Motor neuron (in vitro differentiated cells): ENCODE measurements around the gene PROP1. TPM values are rescaled to one million over a fixed set of nuclear protein-coding genes. Genes with fewer than 3 reads are reported as not detected.
"Not testable (repeated sequence)": the region's sequence is repeated elsewhere in the genome, so short reads cannot be mapped to it uniquely, and the experiment has no call there.

Source experiments
- ATAC-seq, 8 experiments: fragments of 200-7000 bp; cut with Tn5 transposase; replicated peaks in 6 of 8; 2 replicates each; pipeline ENCODE4 v1.8.0; 2021; ENCODE audit warnings: mild to moderate bottlenecking in 8 of 8, moderate library complexity in 8 of 8
- H3K27ac ChIP-seq, 2 donors: fragments of 250-450 bp; sonication (Bioruptor Pico); 2 replicates each; pipeline ENCODE4 v1.9.0; 2021; ENCODE audit warnings: antibody characterized with exemption in 2 of 2, mild to moderate bottlenecking in 2 of 2, moderate library complexity in 1 of 2
- H3K4me1 ChIP-seq, 2 donors: fragments of 250-450 bp; sonication (Bioruptor Pico); replicated peaks in 1 of 2; 2 replicates each; pipeline ENCODE4 v1.6.1; 2021; ENCODE audit warnings: antibody characterized with exemption in 2 of 2, mild to moderate bottlenecking in 2 of 2, moderate library complexity in 1 of 2
- H3K4me3 ChIP-seq, 5 donors: fragments of 250-450 bp; sonication (Bioruptor Pico); 2 replicates each; pipeline ENCODE4 v1.9.0; 2021; ENCODE audit warnings: antibody characterized with exemption in 5 of 5, mild to moderate bottlenecking in 5 of 5, moderate library complexity in 4 of 5
- WGBS, 10 experiments: fragments of 450-650 bp; shearing (Covaris generic); methylation state at CpG; one replicate each; pipeline ENCODE4 v1.0.0; 2022; 5-methylcytosine and 5-hydroxymethylcytosine counted together
- in situ Hi-C, 9 experiments: fragments of 400-800 bp; cut with MboI; loops; one replicate each; pipeline ENCODE4 v1.15.0; 2021; ENCODE audit warnings: low sequenced_read_pairs in 9 of 9, low pct_unique_long_range_greater_than_20kb in 2 of 9; ENCODE audit not compliant: unreplicated experiment in 9 of 9
- total RNA-seq, 8 experiments: library from RNA; unstranded; fragments of 300-600 nt; gene quantifications; 2 replicates each; pipeline versions ENCODE4 v1.2.3 to v1.2.4, GENCODE V29; 2022

The PROP1 gene
- total RNA-seq, 8 experiments from 2014 or later = 0.13 to 0.85 (median 0.41) TPM; not detected in 3

DNA sequence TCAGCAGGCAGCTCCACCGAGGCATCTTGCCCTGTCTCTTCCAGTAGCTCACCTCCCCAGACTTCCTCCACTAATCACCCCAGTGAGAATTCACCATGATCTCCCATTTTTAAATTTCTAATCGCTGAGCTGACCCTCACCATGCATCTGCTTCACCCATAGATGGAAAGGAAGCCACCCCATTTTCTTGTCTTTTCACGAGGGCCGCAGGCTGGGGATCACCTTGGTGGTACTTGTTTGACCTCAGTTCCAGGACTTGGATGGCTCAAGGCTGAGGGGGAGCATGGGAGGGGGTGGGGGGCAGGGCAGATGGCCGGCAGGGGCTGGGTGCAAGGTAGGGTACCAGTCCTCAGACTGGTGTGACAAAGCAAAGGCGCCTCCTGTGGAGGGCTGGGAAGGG is 3.6 kb downstream of the PROP1 start:
- 29 to 92% (median 67%) methylated on average over 1 to 2 of the region's 6 CpGs; no CpG with 5 or more reads in 7 of the 10 experiments for WGBS, 10 experiments
- Histone ChIP-seq H3K27ac (no peak overlapping the region), H3K4me3 (no peak overlapping the region), H3K4me1 (no peaks in the 10 kb centered on the region)
- in situ Hi-C loops = no loop called here
- no peak for ATAC-seq

- 57 to 92% (median 75%) methylated on average over 2 to 10 of the region's 11 CpGs for WGBS, 10 experiments
- Histone ChIP-seq H3K4me1 (no peaks in the 10 kb centered on the region), H3K27ac (no peak overlapping the region), H3K4me3 (no peak overlapping the region)
- in situ Hi-C loops = no loop called here
- ATAC-seq = no peak
Observed at GRCh38 chr5:177988989-177989625, 6.9 kb downstream of the PROP1 start.

GRCh38 chr5:177987326-177987725 is 8.7 kb downstream of the PROP1 start:
- in situ Hi-C loops = no loop called here
- 36 to 92% (median 63%) methylated on average over 1 to 5 of the region's 9 CpGs; no CpG with 5 or more reads in 2 of the 10 experiments for WGBS, 10 experiments
- no peak overlapping the region for H3K4me3 ChIP-seq
- no peak for ATAC-seq
- H3K27ac ChIP-seq = no peak overlapping the region
- no peaks in the 10 kb centered on the region for H3K4me1 ChIP-seq

DNA sequence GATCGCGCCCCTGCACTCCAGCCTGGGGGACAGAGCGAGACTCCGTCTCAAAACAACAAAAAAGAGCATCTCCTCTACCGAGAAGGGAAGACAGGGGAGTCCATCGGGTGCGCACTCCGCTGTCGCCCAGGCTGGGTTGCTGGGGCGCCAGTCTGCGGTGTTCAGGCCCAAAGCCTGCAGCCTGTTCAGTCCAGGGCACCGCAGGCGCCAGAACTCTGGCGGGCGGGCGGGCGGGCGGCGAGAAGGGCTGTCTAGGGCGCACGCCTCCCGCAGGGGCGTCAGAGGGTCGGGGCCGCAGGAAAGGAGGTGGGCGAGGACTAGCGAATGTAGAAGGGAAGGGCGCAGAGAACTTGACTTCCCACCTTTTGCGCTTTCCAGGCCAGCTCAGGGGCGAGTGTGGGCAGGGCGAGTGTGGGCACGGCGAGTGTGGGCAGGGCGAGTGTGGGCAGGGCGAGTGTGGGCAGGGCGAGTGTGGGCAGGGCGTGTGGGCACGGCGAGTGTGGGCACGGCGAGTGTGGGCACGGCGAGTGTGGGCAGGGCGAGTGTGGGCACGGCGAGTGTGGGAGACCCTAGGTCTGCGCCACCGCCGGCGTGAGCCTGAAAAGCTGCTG is 10.5 kb downstream of the PROP1 start:
- 0 to 98% (median 54%) methylated on average over 1 to 12 of the region's 50 CpGs; no CpG with 5 or more reads in 5 of the 10 experiments for WGBS, 10 experiments
- no peaks in the 10 kb centered on the region for H3K4me1 ChIP-seq
- H3K4me3 ChIP-seq = no peak overlapping the region
- no peak overlapping the region for H3K27ac ChIP-seq
- in situ Hi-C loops = no loop called here
- peak in 1 of 8 experiments; percentile 14 for ATAC-seq

DNA sequence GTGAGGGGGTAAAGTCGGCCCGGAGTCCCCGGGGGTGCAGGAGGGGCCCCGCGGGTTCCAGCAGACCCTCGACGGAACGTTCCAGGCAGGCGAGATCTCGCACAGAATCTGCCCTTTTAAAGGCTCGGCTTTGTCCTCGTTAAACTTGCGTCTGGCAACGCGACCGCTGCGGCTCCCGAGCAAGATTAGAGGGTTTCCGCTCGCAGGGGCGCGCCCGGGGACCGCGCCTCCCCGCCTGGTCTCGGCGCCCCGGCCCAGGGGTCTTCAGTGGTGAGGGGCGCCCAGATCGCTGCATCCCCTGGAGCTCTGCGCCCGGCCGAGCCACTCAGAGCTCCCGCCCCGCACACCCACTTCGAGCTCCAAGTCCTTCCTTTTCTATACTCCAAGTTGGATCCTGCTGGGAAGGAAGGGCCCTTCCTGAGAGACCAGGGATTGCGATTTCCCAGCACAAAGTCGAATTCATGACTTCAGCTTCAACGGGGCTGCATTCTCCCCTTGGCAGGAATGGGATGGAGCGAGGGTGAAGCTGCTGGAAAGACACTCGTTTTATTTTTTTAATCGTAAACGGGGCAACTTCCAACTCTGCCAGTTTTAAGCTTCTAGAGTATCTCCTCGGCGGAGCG is 11.3 kb downstream of the PROP1 start:
- Histone ChIP-seq H3K27ac (no peak overlapping the region), H3K4me1 (no peaks in the 10 kb centered on the region), H3K4me3 (no peak overlapping the region)
- 0 to 60% (median 20%) methylated on average over 1 to 8 of the region's 47 CpGs; no CpG with 5 or more reads in 3 of the 10 experiments for WGBS, 10 experiments
- in situ Hi-C loops = no loop called here
- peak in 1 of 8 experiments; percentile 50 for ATAC-seq

DNA sequence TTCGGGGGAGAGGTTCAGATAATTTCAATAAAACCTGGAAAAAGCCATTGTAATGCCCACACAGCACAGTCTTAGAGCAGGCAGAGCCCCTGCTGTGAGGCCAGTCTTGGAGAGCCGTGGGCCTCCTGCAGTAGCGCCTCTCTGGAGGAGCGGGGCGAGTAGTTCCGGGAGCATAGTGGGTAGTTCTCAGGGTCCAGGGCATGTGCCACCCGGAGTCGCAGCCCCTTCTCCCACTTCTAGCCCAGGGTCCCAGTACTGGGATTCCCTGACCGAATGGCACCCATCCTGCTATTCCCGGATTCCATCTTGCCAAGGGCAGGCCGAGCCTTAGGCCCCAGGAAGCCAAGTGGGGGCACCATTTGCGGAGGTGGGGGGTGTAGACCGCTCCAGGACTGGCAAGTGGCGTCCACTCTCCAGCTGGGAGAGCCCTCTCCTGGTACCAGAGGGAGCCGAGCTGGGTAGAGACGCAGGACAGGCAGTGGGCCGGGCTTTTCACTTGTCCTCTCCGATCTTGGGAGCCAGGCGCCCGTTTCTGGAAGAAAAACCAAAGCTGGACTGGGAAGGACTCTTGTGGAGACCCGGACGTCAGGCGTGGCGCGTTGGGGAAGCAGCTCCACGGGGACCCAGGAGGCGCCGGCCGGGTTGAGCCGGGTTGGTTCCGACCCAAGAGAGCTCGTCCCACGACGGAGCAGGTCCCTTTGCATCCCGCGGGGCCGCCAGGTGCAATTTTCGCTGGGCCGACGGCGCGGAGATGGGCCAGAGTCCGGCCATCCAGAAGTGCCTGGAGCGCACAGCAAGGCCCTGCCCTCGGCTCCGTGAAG is 12.1 kb downstream of the PROP1 start:
- H3K27ac ChIP-seq = no peak overlapping the region
- ATAC-seq = no peak
- in situ Hi-C loops = no loop called here
- WGBS, 10 experiments = 10 to 72% (median 32%) methylated on average over 1 to 12 of the region's 46 CpGs; no CpG with 5 or more reads in 5 of the 10 experiments
- no peak overlapping the region for H3K4me3 ChIP-seq
- no peaks in the 10 kb centered on the region for H3K4me1 ChIP-seq

- no peak overlapping the region for H3K4me3 ChIP-seq
- no peak overlapping the region for H3K27ac ChIP-seq
- no peaks in the 10 kb centered on the region for H3K4me1 ChIP-seq
- ATAC-seq = no peak
- WGBS, 10 experiments = 80 to 92% (median 86%) methylated on average over 2 to 4 of the region's 5 CpGs; no CpG with 5 or more reads in 6 of the 10 experiments
- in situ Hi-C loops = no loop called here
Observed at GRCh38 chr5:177982956-177983355, 13.1 kb downstream of the PROP1 start.

- no peaks in the 10 kb centered on the region for H3K4me1 ChIP-seq
- no peak overlapping the region for H3K4me3 ChIP-seq
- in situ Hi-C loops = no loop called here
- WGBS, 10 experiments = 40 to 92% (median 63%) methylated on average over 1 to 6 of the region's 17 CpGs; no CpG with 5 or more reads in 4 of the 10 experiments
- H3K27ac ChIP-seq = no peak overlapping the region
- ATAC-seq = peak in 2 of 8 experiments; percentile 27 to 63
Observed at GRCh38 chr5:177982072-177982727, 13.8 kb downstream of the PROP1 start.

- H3K4me3 ChIP-seq = no peak overlapping the region
- no peaks in the 10 kb centered on the region for H3K4me1 ChIP-seq
- ATAC-seq = no peak
- H3K27ac ChIP-seq = no peak overlapping the region
- in situ Hi-C loops = no loop called here
- 60 to 100% (median 81%) methylated on average over 1 to 7 of the region's 26 CpGs; no CpG with 5 or more reads in 4 of the 10 experiments for WGBS, 10 experiments
Observed at GRCh38 chr5:177981296-177982071, 14.6 kb downstream of the PROP1 start.

DNA sequence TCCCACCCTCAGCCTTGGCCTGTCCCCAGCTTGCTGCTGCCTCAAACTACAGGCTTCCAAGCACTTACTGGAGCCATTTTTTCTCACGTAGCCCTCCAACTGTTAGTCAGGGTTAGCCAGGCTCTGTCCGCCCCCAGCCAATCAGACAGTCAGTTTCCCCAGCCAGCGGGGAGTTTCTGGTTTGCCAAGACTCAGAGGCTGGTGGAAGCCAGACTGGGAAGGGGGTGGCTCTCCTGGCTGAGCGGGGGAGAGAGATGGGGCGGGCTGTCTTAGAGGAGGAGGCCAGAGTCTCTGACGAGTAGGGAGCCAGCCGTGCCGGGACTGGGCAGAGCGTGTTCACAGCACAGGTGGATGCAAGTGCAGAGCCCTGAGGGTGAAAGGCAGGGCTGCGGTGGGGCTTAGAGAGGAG is 15.3 kb downstream of the PROP1 start:
- ATAC-seq = peak in 4 of 8 experiments; percentile 22 to 41 (median 34)
- no peak overlapping the region for H3K27ac ChIP-seq
- 40 to 100% (median 40%) methylated on average over 1 of the region's 10 CpGs; no CpG with 5 or more reads in 7 of the 10 experiments for WGBS, 10 experiments
- no peak overlapping the region for H3K4me3 ChIP-seq
- H3K4me1 ChIP-seq = no peaks in the 10 kb centered on the region
- in situ Hi-C loops = no loop called here

- H3K4me1 ChIP-seq, in situ Hi-C loops, ATAC-seq, H3K27ac ChIP-seq, H3K4me3 ChIP-seq: not testable (repeated sequence)
- WGBS, 10 experiments = 20 to 100% (median 61%) methylated on average over 1 of the region's 8 CpGs; no CpG with 5 or more reads in 6 of the 10 experiments
Observed at GRCh38 chr5:177977600-177977999, 18.4 kb downstream of the PROP1 start.
